Mesenchymal stem cell (in vitro differentiated cells and primary cell): Measurements from ENCODE around the gene PTPN1.

Source experiments
- DNase-seq: peaks from one replicate; pipeline ENCODE4 v3.0.0-alpha.2; 2013
- H2AFZ ChIP-seq: one replicate; pipeline ENCODE4 v1.6.1; 2013; ENCODE audit warnings: low read depth, mild to moderate bottlenecking, control low read depth, inconsistent platforms, low read length, moderate library complexity
- H2AK5ac ChIP-seq: 2 replicates; pipeline ENCODE4 v1.6.1; 2013; ENCODE audit warnings: low read length, moderate library complexity, mild to moderate bottlenecking, inconsistent platforms; ENCODE audit not compliant: severe bottlenecking
- H2BK120ac ChIP-seq: one replicate; pipeline ENCODE4 v1.6.1; 2013; ENCODE audit warnings: low read depth, mild to moderate bottlenecking, inconsistent platforms, low read length, moderate library complexity
- H2BK12ac ChIP-seq, 2 experiments: one replicate each; pipeline ENCODE4 v1.6.1; 2013; ENCODE audit warnings: inconsistent platforms in 2 of 2, low read length in 2 of 2, mild to moderate bottlenecking in 2 of 2, moderate library complexity in 2 of 2, control low read depth in 1 of 2
- H2BK15ac ChIP-seq: one replicate; pipeline ENCODE4 v1.6.1; 2013; ENCODE audit warnings: mild to moderate bottlenecking, low read depth, inconsistent platforms; ENCODE audit not compliant: poor library complexity, severe bottlenecking
- H2BK5ac ChIP-seq: 2 replicates; pipeline ENCODE4 v1.6.1; 2013; ENCODE audit warnings: low read depth, mild to moderate bottlenecking, low read length, control low read depth, inconsistent platforms; ENCODE audit not compliant: poor library complexity, severe bottlenecking
- H3K14ac ChIP-seq, 2 experiments: one replicate each; pipeline ENCODE4 v1.6.1; 2013; ENCODE audit warnings: inconsistent platforms in 2 of 2, low read length in 2 of 2, control low read depth in 1 of 2, mild to moderate bottlenecking in 1 of 2, moderate library complexity in 1 of 2
- H3K18ac ChIP-seq, 2 experiments: one replicate each; pipeline ENCODE4 v1.6.1; 2013; ENCODE audit warnings: inconsistent platforms in 2 of 2, low read length in 2 of 2, control low read depth in 1 of 2, low read depth in 1 of 2, mild to moderate bottlenecking in 1 of 2
- H3K23ac ChIP-seq, 2 experiments: one replicate each; pipeline ENCODE4 v1.6.1; 2013; ENCODE audit warnings: inconsistent platforms in 2 of 2, low read length in 2 of 2, mild to moderate bottlenecking in 2 of 2, moderate library complexity in 2 of 2, control low read depth in 1 of 2
- H3K27ac ChIP-seq: 2 replicates; pipeline ENCODE4 v1.5.1; 2013; ENCODE audit warnings: mild to moderate bottlenecking, moderate library complexity, low read length, control low read depth, inconsistent platforms; ENCODE audit not compliant: poor library complexity, severe bottlenecking
- H3K27me3 ChIP-seq, 2 experiments: 2 replicates each; pipeline versions ENCODE4 v1.6.1 to v1.7.0; 2013; ENCODE audit warnings: low read length in 2 of 2, mild to moderate bottlenecking in 2 of 2, moderate library complexity in 2 of 2, control low read depth in 1 of 2, inconsistent platforms in 1 of 2; ENCODE audit not compliant: control insufficient read depth in 1 of 2, insufficient read depth in 1 of 2
- H3K36me3 ChIP-seq, 2 experiments: 2 replicates each; pipeline versions ENCODE4 v1.6.1 to v1.7.0; 2013; ENCODE audit warnings: low read length in 2 of 2, control low read depth in 1 of 2, inconsistent platforms in 1 of 2, low read depth in 1 of 2, mild to moderate bottlenecking in 1 of 2; ENCODE audit not compliant: insufficient read depth in 2 of 2, control insufficient read depth in 1 of 2
- H3K4ac ChIP-seq, 2 experiments: one replicate each; pipeline ENCODE4 v1.6.1; 2013; ENCODE audit warnings: inconsistent platforms in 2 of 2, low read length in 2 of 2, mild to moderate bottlenecking in 2 of 2, moderate library complexity in 2 of 2, control low read depth in 1 of 2, low read depth in 1 of 2
- H3K4me1 ChIP-seq: 2 replicates; pipeline ENCODE4 v1.6.1; 2013; ENCODE audit warnings: low read depth, low read length, control low read depth; ENCODE audit not compliant: control insufficient read depth, insufficient read depth
- H3K4me2 ChIP-seq: 2 replicates; pipeline ENCODE4 v1.6.1; 2013; ENCODE audit warnings: low read length, mild to moderate bottlenecking, inconsistent platforms; ENCODE audit not compliant: poor library complexity, severe bottlenecking
- H3K4me3 ChIP-seq, 2 experiments: 2 replicates each; pipeline versions ENCODE4 v1.5.1 to v1.7.0; 2013; ENCODE audit warnings: low read length in 2 of 2, mild to moderate bottlenecking in 2 of 2, control low read depth in 1 of 2, low read depth in 1 of 2; ENCODE audit not compliant: insufficient read depth in 1 of 2
- H3K79me1 ChIP-seq: replicated peaks from 2 replicates; pipeline ENCODE4 v1.6.1; 2013; ENCODE audit warnings: mild to moderate bottlenecking, control low read depth, low read length, inconsistent platforms; ENCODE audit not compliant: poor library complexity, severe bottlenecking
- H3K9ac ChIP-seq: 2 replicates; pipeline ENCODE4 v1.7.0; 2013; ENCODE audit warnings: mild to moderate bottlenecking, low read length, moderate library complexity
- H3K9me3 ChIP-seq: 2 replicates; pipeline ENCODE4 v1.7.0; 2013; ENCODE audit warnings: mild to moderate bottlenecking, low read length; ENCODE audit not compliant: control insufficient read depth
- H4K8ac ChIP-seq: one replicate; pipeline ENCODE4 v1.6.1; 2013; ENCODE audit warnings: inconsistent platforms, mild to moderate bottlenecking, low read length, moderate library complexity
- H4K91ac ChIP-seq: one replicate; pipeline ENCODE4 v1.6.1; 2013; ENCODE audit warnings: mild to moderate bottlenecking, low read length, inconsistent platforms
- whole genome bisulfite sequencing: methylation state at CpG from one replicate; pipeline ENCODE4 v1.1.7; 2013; ENCODE audit warnings: mixed read lengths; 5-methylcytosine and 5-hydroxymethylcytosine counted together

The PTPN1 gene

DNA sequence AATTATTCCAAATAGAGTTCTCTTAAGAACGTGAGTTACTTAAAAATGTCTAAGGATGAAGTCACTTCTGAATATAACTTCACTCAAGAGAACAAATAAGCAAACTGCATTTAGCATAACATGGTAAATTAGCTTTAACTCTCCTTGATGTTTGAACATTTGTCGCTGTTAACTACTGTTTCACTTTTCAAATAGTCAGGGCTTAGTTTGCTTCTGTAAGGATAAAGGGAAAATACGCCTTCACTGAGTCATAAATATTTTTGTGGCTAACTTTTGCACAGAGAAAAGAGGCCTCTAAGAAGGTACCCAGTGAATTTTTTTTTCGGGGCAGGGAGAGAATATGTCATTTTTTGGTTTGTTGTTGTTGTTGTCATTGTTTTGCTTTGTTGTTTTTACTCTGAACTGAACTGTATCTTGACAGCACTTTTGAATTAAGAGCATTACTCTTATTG, 8.1 kb downstream of the PTPN1 start:
- H2BK12ac ChIP-seq = no peak overlapping the region
- WGBS = 38% methylated on average over 3 of the region's 4 CpGs

DNA sequence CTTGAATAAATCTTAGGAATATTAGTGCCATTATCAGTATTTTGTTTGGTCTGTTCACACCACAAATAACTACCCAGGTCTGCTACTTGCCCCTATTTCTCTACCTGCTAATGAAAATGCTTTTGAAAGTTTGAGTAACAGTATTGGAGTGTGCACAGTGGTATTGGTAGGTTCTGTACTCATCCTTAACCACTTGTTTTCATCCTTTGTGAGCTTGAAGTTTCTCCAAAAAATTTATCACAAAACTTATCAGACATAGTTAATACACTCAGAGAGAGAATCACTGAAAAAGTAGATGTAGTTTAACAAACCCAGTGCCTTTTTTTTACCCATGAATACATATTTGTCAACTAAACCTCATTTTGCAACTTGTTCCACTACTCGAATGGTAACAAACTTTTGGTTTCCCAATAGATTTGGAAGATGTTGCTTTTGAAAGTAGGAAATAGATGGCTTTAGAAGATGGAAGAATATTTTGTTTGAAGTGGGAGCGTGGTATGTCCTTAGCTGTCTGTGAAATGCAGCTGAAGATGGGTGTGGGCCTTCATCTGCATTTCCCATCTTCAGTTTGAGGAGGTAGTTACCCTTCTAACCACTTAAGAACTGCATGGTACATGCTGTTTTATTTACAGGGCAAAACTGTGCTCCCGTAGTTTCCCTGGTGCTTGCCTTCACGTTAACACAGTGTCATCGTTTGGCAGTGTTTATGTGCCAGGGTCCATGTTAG, 9.0 kb downstream of the PTPN1 start:
- Histone ChIP-seq H3K18ac (peak overlapping the region; percentile 8 to 61), H3K4me3 (no peak overlapping the region), H3K23ac (no peak overlapping the region), H3K36me3 (peaks cover 3 to 20% of the 10 kb centered on the region in 2 experiments), H3K27me3 (no peaks in the 10 kb centered on the region), H3K27ac (no peak overlapping the region), H2AFZ (no peak overlapping the region), H2BK15ac (no peak overlapping the region), H3K9me3 (no peaks in the 10 kb centered on the region), H3K4ac (no peak overlapping the region), H3K79me1 (no peaks in the 10 kb centered on the region), H4K8ac (no peak overlapping the region), H4K91ac (no peak overlapping the region), H3K9ac (no peak overlapping the region), H2AK5ac (peak overlapping the region; percentile 64), H3K4me2 (no peak overlapping the region), H2BK5ac (no peak overlapping the region), H3K4me1 (peaks cover 18% of the 10 kb centered on the region), H2BK12ac (peak overlapping the region in 1 of 2 experiments; percentile 21), H2BK120ac (no peak overlapping the region), H3K14ac (no peak overlapping the region)
- 92% methylated on average over 5 of the region's 5 CpGs for WGBS
- no peak for DNase-seq

More for the DNA sequence above, 8.1 kb downstream of the PTPN1 start:
- no peaks in the 10 kb centered on the region for H3K79me1 ChIP-seq
- no peak overlapping the region for H2AFZ ChIP-seq
- no peak overlapping the region for H3K14ac ChIP-seq
- H2BK5ac ChIP-seq = no peak overlapping the region
- no peak overlapping the region for H3K23ac ChIP-seq
- no peak overlapping the region for H3K18ac ChIP-seq
- no peak overlapping the region for H4K91ac ChIP-seq
- peak overlapping the region; percentile 82 for H3K27ac ChIP-seq
- H2BK120ac ChIP-seq = no peak overlapping the region
- H3K4me3 ChIP-seq = no peak overlapping the region
- peak overlapping the region; percentile 35 for H3K4me2 ChIP-seq
- peak overlapping the region; percentile 15 for H3K9ac ChIP-seq
- H4K8ac ChIP-seq = no peak overlapping the region
- no peak overlapping the region for H2BK15ac ChIP-seq
- H3K36me3 ChIP-seq = peaks cover 3 to 17% of the 10 kb centered on the region in 2 experiments
- DNase-seq = peak; percentile 79
- no peaks in the 10 kb centered on the region for H3K27me3 ChIP-seq
- H3K9me3 ChIP-seq = no peaks in the 10 kb centered on the region
- H2AK5ac ChIP-seq = peak overlapping the region; percentile 36
- no peak overlapping the region for H3K4ac ChIP-seq
- H3K4me1 ChIP-seq = peaks cover 18% of the 10 kb centered on the region

- H3K4me1 ChIP-seq = peaks cover 17% of the 10 kb centered on the region
- peaks cover 0 to 17% of the 10 kb centered on the region in 2 experiments for H3K36me3 ChIP-seq
- H3K4me2 ChIP-seq = peak overlapping the region; percentile 5
- no peak overlapping the region for H2AFZ ChIP-seq
- no peak overlapping the region for H2BK15ac ChIP-seq
- H3K79me1 ChIP-seq = no peaks in the 10 kb centered on the region
- no peak overlapping the region for H3K18ac ChIP-seq
- no peak overlapping the region for H3K9ac ChIP-seq
- H2BK120ac ChIP-seq = no peak overlapping the region
- DNase-seq = no peak
- H4K8ac ChIP-seq = no peak overlapping the region
- peak overlapping the region in 1 of 2 experiments; percentile 70 for H3K23ac ChIP-seq
- H2BK5ac ChIP-seq = no peak overlapping the region
- peak overlapping the region; percentile 31 for H3K27ac ChIP-seq
- H4K91ac ChIP-seq = no peak overlapping the region
- peak overlapping the region in 1 of 2 experiments; percentile 39 for H2BK12ac ChIP-seq
- no peaks in the 10 kb centered on the region for H3K9me3 ChIP-seq
- WGBS = 100% methylated on average over 3 of the region's 7 CpGs
- H3K27me3 ChIP-seq = no peaks in the 10 kb centered on the region
- H3K4me3 ChIP-seq = no peak overlapping the region
- H3K4ac ChIP-seq = peak overlapping the region in 1 of 2 experiments; percentile 24
- H2AK5ac ChIP-seq = peak overlapping the region; percentile 91
- no peak overlapping the region for H3K14ac ChIP-seq
These were observed 10.2 kb downstream of the PTPN1 start for GRCh38 chr20:50520222-50520880.
